ENCODE measurements around the gene RARB.

Gene RARB

DNA sequence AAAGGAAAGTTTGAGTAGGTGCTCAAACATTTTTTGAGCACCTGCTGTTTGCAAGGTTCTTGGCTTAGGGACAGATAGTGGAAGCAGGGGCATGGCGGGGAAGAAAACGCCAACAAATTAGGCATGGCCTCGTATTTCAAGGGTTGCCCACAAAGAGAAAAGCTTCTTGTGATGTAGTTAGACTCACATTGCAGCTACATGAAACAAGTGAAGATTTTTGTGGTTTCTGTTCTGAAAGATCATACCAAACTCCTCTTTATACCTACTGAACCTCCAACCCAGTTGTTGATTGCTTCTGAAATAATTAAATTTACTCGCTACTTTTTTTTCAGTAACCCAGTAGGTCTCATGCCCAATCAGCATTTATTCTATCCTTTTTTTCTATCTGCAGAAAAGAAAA, 23.5 kb upstream of the RARB start:
- H3K4me3 ChIP-seq (ENCODE audit: control insufficient read depth, low read depth, low read length) = no peak overlapping the region
- DNase-seq (ENCODE audit: low read depth) = no peak
- TF ChIP-seq, protein P1, sequence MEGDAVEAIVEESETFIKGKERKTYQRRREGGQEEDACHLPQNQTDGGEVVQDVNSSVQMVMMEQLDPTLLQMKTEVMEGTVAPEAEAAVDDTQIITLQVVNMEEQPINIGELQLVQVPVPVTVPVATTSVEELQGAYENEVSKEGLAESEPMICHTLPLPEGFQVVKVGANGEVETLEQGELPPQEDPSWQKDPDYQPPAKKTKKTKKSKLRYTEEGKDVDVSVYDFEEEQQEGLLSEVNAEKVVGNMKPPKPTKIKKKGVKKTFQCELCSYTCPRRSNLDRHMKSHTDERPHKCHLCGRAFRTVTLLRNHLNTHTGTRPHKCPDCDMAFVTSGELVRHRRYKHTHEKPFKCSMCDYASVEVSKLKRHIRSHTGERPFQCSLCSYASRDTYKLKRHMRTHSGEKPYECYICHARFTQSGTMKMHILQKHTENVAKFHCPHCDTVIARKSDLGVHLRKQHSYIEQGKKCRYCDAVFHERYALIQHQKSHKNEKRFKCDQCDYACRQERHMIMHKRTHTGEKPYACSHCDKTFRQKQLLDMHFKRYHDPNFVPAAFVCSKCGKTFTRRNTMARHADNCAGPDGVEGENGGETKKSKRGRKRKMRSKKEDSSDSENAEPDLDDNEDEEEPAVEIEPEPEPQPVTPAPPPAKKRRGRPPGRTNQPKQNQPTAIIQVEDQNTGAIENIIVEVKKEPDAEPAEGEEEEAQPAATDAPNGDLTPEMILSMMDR (IDR thresholded peaks at IDR 0.05; ENCODE audit: control insufficient read depth, insufficient read depth, low read depth, low read length, missing control alignments) = no peak

DNA sequence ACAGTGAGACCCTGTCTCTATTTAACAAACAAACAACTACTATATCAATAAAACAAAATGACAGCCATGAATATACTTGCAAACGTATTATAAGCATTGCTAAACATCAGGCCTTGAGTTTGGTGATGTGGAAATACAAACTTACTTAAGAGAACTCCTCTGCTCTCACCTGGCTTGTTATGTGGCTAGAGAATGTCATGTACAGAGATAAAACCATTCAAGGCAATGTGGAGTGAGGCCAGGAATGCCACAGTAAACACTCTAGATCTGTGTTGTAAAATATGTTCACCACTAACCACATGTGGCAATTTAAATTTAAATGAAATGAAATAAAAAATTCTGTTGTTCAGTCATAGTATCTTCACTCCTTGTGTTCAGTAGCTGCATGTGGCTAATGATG, 22.7 kb upstream of the RARB start:
- TF ChIP-seq, protein P1 (IDR thresholded peaks at IDR 0.05; ENCODE audit: control insufficient read depth, insufficient read depth, low read depth, low read length, missing control alignments) = no peak

DNA sequence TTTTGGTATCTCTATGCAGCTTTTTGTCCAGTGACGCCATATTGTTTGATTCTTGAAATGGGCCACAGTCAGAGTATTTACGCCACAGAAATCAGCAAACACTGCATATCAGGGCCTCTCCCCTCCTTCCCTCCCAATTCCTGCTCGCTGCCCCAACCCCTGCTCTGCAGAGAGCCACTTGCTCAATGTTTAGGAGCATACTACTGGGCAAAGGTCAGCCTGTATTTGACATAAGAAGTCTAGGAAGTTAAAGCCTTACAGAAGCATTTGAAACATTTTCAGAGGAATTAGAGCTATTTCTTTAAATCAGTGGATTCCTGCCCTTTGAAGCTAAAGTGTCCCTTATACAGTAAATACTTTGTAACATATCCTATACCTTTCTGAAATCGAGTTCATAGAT, 17.4 kb upstream of the RARB start:
- DNase-seq (ENCODE audit: low read depth) = no peak
- TF ChIP-seq, protein P1 (IDR thresholded peaks at IDR 0.05; ENCODE audit: control insufficient read depth, insufficient read depth, low read depth, low read length, missing control alignments) = no peak
- no peak overlapping the region for H3K4me3 ChIP-seq (ENCODE audit: control insufficient read depth, low read depth, low read length)

More for the DNA sequence above, 22.7 kb upstream of the RARB start:
- DNase-seq (ENCODE audit: low read depth) = no peak
- no peak overlapping the region for H3K4me3 ChIP-seq (ENCODE audit: control insufficient read depth, low read depth, low read length)

DNA sequence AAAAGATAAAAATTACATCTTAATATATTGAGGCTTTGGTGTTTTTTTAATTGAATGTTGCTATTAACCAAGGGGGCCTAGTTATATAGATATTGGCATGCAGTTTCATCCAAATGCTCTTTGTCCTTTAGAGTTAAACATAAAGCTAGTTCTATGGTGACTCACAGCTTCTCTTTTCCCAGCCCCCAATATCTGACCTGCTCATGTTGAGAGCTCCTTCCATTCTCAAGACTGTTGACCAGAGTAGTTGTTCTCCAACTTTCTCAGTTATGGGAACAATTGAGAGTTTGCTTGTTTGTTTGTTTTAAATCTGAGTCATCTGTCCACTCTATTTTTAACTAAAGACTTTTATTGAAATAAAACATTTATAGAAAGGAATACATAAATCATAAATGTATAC, 15.8 kb upstream of the RARB start:
- TF ChIP-seq, protein P1 (IDR thresholded peaks at IDR 0.05; ENCODE audit: control insufficient read depth, insufficient read depth, low read depth, low read length, missing control alignments) = no peak
- H3K4me3 ChIP-seq (ENCODE audit: control insufficient read depth, low read depth, low read length) = no peak overlapping the region
- DNase-seq (ENCODE audit: low read depth) = no peak

DNA sequence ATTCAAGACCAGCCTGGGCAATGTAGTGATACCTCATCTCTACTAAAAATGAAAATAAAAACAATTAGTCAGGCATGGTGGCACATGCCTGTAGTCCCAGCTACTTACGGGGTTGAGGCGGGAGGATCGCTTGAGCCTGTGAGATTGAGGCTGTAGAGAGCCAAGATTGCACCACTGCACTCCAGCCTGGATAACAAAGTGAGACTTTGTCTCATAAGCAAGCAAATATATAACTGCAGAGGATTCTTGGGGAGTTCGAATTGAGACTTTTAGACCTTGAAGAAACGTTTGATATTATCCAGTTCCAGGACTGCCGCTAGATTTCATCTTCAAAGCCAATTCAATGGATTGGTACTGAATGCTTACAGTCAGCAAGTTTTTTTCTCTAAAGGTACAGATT, 11.9 kb upstream of the RARB start:
- DNase-seq (ENCODE audit: low read depth) = no peak
- no peak overlapping the region for H3K4me3 ChIP-seq (ENCODE audit: control insufficient read depth, low read depth, low read length)
- TF ChIP-seq, protein P1 (IDR thresholded peaks at IDR 0.05; ENCODE audit: control insufficient read depth, insufficient read depth, low read depth, low read length, missing control alignments) = no peak

DNA sequence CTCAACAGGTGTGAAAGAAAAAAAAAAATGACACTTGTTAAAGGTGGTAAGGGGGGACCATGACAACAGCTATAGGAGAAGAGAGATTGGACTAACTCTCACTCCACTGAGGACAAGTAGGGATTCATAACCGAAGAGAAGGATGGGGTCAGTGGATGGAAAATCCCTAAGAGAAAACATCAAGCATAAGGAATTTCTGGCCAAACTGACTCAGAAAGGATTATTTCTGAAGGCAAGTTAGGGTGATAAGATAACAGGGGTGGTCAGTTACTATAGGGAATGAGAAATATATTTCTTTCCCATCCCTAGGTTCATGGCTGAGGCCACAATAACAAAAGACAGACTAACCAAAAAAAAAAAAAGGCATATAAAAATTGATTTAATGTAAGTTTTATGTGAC, 9.5 kb upstream of the RARB start:
- no peak for DNase-seq (ENCODE audit: low read depth)
- no peak overlapping the region for H3K4me3 ChIP-seq (ENCODE audit: control insufficient read depth, low read depth, low read length)
- TF ChIP-seq, protein P1 (IDR thresholded peaks at IDR 0.05; ENCODE audit: control insufficient read depth, insufficient read depth, low read depth, low read length, missing control alignments) = no peak

DNA sequence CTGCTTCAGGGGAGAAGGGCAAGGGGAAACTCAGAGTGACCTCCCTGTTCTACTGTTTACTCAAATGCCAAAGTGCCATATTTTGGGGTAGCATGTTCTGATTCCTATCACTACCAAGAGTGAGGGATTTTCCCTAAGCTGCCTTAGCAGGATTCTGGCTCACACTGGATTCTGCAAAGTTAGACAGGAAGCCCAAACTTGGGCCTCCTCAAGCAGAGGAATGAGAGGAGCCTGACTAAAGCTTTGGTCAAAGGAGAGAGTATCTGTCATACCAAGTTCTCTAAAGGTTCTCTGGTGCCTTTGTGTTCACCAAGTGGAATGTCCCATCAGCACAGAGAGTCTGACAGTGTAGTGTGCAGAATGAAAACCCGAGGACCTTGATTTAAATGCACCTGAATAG, 8.8 kb upstream of the RARB start:
- H3K4me3 ChIP-seq (ENCODE audit: control insufficient read depth, low read depth, low read length) = no peak overlapping the region
- DNase-seq (ENCODE audit: low read depth) = no peak
- TF ChIP-seq, protein P1 (IDR thresholded peaks at IDR 0.05; ENCODE audit: control insufficient read depth, insufficient read depth, low read depth, low read length, missing control alignments) = no peak
